ENCODE data around the gene STARD4. TPM values are rescaled to one million over a fixed set of nuclear protein-coding genes. Genes with fewer than 3 reads are reported as not detected.

The STARD4 gene
- total RNA-seq, 1 donor from 2014 or later: 39.1 TPM

DNA sequence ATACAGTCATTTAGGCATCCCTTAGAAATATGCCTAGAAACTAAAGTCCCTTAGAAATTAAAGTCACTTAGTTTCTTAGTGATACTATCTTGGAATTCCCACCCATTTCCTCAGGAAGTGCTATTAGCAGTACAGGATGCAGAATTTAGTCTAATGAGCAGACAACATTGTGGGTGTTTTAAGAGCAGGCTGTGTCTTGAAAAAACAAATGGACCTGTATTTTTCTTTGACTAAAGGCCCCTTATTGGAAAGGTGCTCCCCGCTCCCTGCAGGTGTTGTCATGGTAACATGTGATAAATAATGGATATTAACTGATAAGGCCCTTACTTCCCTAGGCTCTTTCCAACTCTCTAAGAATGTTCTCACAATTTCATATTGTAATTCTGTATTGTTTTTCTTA lies 38.8 kb upstream of the STARD4 start:
- Mint-ChIP-seq H3K27ac (no peak overlapping the region), H3K9me3 (peaks cover 4% of the 10 kb centered on the region), H3K27me3 (no peaks in the 10 kb centered on the region), H3K4me1 (ENCODE audit: unreplicated experiment) (peaks cover 28% of the 10 kb centered on the region), H3K36me3 (no peaks in the 10 kb centered on the region), H3K4me3 (no peak overlapping the region)
- TF ChIP-seq, protein P1, sequence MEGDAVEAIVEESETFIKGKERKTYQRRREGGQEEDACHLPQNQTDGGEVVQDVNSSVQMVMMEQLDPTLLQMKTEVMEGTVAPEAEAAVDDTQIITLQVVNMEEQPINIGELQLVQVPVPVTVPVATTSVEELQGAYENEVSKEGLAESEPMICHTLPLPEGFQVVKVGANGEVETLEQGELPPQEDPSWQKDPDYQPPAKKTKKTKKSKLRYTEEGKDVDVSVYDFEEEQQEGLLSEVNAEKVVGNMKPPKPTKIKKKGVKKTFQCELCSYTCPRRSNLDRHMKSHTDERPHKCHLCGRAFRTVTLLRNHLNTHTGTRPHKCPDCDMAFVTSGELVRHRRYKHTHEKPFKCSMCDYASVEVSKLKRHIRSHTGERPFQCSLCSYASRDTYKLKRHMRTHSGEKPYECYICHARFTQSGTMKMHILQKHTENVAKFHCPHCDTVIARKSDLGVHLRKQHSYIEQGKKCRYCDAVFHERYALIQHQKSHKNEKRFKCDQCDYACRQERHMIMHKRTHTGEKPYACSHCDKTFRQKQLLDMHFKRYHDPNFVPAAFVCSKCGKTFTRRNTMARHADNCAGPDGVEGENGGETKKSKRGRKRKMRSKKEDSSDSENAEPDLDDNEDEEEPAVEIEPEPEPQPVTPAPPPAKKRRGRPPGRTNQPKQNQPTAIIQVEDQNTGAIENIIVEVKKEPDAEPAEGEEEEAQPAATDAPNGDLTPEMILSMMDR (conservative IDR thresholded peaks at IDR 0.05): no peak
- DNase-seq (ENCODE audit: extremely low spot score, unreplicated experiment): no peak

DNA sequence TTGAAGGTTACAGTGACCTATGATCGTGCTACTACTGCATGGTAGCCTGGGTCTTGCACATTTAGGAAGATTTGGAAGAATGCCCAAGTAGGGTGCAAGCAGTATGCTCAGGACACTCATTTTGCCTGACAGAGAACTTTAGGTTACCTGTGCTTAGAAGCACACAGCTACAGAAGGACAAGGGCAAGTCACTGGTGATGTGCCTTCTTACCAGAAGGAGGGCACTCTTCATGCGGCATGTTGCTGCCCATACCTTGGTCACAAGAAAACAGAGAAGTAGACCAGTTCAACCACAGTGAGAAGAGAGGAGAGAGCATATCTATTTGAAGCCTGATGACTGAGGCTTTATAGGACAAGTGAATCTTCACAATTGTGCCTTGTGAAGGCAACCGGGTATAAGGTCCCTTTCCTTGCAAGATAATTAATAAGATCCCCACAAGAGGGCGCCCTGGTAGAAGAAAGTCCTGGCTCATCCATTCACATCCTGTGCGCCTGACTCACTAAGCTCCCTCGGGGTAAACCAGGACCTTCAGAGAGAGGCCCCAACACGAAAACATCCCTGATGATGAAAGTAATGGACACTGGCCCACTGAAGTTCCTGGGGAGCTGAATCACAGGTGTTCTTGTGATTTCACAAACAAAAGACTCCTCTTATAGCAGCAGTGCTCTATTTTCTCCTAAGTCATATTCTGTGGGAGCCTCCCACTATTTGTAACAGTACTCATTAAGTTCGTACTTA lies 38.1 kb upstream of the STARD4 start:
- H3K9me3 Mint-ChIP-seq: peaks cover 6% of the 10 kb centered on the region
- H3K27me3 Mint-ChIP-seq: no peaks in the 10 kb centered on the region
- no peak overlapping the region for H3K4me3 Mint-ChIP-seq
- no peak overlapping the region for H3K27ac Mint-ChIP-seq
- H3K36me3 Mint-ChIP-seq: no peaks in the 10 kb centered on the region
- peaks cover 28% of the 10 kb centered on the region for H3K4me1 Mint-ChIP-seq (ENCODE audit: unreplicated experiment)
- peak; percentile 75 for DNase-seq (ENCODE audit: extremely low spot score, unreplicated experiment)
- TF ChIP-seq, protein P1 (conservative IDR thresholded peaks at IDR 0.05): peak; percentile 80

DNA sequence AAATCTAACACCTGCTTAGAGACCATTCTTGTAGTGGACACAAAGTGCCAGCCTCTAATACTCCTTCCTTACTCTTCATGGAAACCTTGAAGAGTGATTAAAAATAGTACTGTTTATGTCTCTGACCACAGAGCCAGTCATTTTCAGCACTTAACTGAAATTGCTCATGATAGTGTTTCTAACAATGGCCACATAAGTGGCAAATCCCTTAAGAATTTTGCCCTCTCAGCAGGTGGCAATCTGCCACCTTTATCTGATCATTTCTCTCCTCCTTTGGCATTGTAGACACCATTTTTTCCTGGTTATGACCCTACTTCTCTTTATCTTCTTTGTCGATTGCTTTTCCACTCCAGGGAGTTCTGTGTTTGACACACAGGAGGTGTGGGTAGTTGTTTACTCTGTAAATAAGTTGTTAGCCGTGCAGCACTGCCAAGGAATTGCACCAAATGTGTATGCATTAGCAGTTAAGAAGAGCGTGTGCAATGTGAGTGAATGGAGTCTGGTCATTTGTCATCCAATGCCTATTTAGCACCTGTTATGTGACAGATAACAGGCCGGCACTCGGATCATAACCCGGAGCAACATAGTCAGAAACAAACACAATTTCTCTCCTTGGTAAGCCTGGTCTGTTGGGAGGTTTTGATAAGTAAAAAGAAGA lies 36.8 kb upstream of the STARD4 start:
- Mint-ChIP-seq H3K27ac (no peak overlapping the region), H3K27me3 (no peaks in the 10 kb centered on the region), H3K4me1 (ENCODE audit: unreplicated experiment) (peaks cover 25% of the 10 kb centered on the region), H3K4me3 (no peak overlapping the region), H3K36me3 (no peaks in the 10 kb centered on the region), H3K9me3 (peaks cover 4% of the 10 kb centered on the region)
- TF ChIP-seq, protein P1 (conservative IDR thresholded peaks at IDR 0.05): no peak
- DNase-seq (ENCODE audit: extremely low spot score, unreplicated experiment): no peak

- H3K36me3 Mint-ChIP-seq: no peaks in the 10 kb centered on the region
- H3K9me3 Mint-ChIP-seq: peaks cover 3% of the 10 kb centered on the region
- no peak for DNase-seq (ENCODE audit: extremely low spot score, unreplicated experiment)
- no peak overlapping the region for H3K4me3 Mint-ChIP-seq
- H3K27me3 Mint-ChIP-seq: no peaks in the 10 kb centered on the region
- TF ChIP-seq, protein P1 (conservative IDR thresholded peaks at IDR 0.05): no peak
- H3K27ac Mint-ChIP-seq: no peak overlapping the region
- peaks cover 24% of the 10 kb centered on the region for H3K4me1 Mint-ChIP-seq (ENCODE audit: unreplicated experiment)
Measured at GRCh38 chr5:111548348-111548950, 36.1 kb upstream of the STARD4 start.

DNA sequence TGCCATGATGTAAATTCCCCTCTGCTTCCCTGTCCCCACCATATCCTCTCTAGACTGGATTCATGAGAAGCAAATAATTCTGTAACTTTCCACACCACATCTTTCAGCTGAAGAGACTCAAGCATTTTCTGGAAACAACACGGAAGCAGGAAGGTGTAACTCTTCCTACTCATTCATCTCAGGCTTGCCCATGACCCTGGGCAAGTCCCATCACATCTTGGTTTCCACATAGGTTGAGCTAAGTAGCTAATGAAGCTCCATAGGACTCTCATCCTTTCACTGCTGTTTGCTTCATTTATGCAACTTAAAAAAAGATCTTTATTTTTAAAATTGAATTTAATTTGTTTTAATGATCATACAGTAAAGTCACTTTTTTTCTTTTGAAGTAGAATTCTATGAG lies 32.7 kb upstream of the STARD4 start:
- Mint-ChIP-seq H3K9me3 (peaks cover 3% of the 10 kb centered on the region), H3K4me3 (no peak overlapping the region), H3K4me1 (ENCODE audit: unreplicated experiment) (peaks cover 5% of the 10 kb centered on the region), H3K27ac (no peak overlapping the region), H3K27me3 (no peaks in the 10 kb centered on the region), H3K36me3 (no peaks in the 10 kb centered on the region)
- TF ChIP-seq, protein P1 (conservative IDR thresholded peaks at IDR 0.05): no peak
- DNase-seq (ENCODE audit: extremely low spot score, unreplicated experiment): no peak

Data from type B pancreatic cell (in vitro differentiated cells).